H1 (cell line): Measurements from ENCODE around the gene KCNN4. TPM values are rescaled to one million over a fixed set of nuclear protein-coding genes. Genes with fewer than 3 reads are reported as not detected.

Experiments used
- ASH2L ChIP-seq: fragments of 200-600, 300-600 bp; sonication (generic); IDR thresholded peaks from one replicate; pipeline ENCODE4 v1.7.1; 2017; ENCODE audit warnings: low read length
- CREB1 ChIP-seq: IDR thresholded peaks from 2 replicates; pipeline ENCODE4 v1.6.1; 2012; ENCODE audit warnings: inconsistent platforms
- CTCF ChIP-seq, 3 experiments: IDR thresholded peaks; 1 replicate in 2 of 3; 2 replicates in 1 of 3; pipeline versions ENCODE4 v1.5.1 to v1.6.1; 2011; ENCODE audit warnings: low read length in 3 of 3, mild to moderate bottlenecking in 3 of 3, inconsistent platforms in 2 of 3, low read depth in 1 of 3, moderate library complexity in 1 of 3; ENCODE audit not compliant: insufficient read depth in 1 of 3; ENCODE audit errors: control extremely low read depth in 1 of 3
- EZH2 ChIP-seq: fragments of 200-600 bp; sonication (generic); IDR thresholded peaks from 2 replicates; pipeline ENCODE4 v1.7.1; 2012; ENCODE audit warnings: low read depth, mild to moderate bottlenecking, moderate library complexity, low read length, inconsistent platforms; ENCODE audit not compliant: severe bottlenecking
- HDAC2 ChIP-seq, 2 experiments: fragments of 300-600 bp in 1 of 2; sonication (generic) in 1 of 2; IDR thresholded peaks; 2 replicates each; pipeline ENCODE4 v1.6.1; 2011 to 2012; ENCODE audit warnings: low read depth in 2 of 2, low read length in 2 of 2, mild to moderate bottlenecking in 2 of 2, moderate library complexity in 2 of 2, borderline replicate concordance in 1 of 2, inconsistent platforms in 1 of 2
- KDM4A ChIP-seq: IDR thresholded peaks from one replicate; pipeline ENCODE4 v1.7.1; 2012; ENCODE audit warnings: low read depth, mild to moderate bottlenecking, moderate library complexity, low read length, inconsistent platforms; ENCODE audit not compliant: severe bottlenecking
- KDM5A ChIP-seq: fragments of 200-600 bp; IDR thresholded peaks from 2 replicates; pipeline ENCODE4 v1.7.1; 2012; ENCODE audit warnings: mild to moderate bottlenecking, low read length, inconsistent platforms, mixed read lengths
- MAX ChIP-seq: IDR thresholded peaks from 2 replicates; pipeline ENCODE4 v1.6.1; 2012; ENCODE audit warnings: inconsistent platforms
- POLR2A ChIP-seq, 2 experiments: IDR thresholded peaks; 1 replicate in 1 of 2; 2 replicates in 1 of 2; pipeline ENCODE4 v1.6.1; 2011; ENCODE audit warnings: low read depth in 2 of 2, low read length in 2 of 2, mild to moderate bottlenecking in 2 of 2; ENCODE audit errors: control extremely low read depth in 1 of 2
- RAD21 ChIP-seq, 2 experiments: IDR thresholded peaks in 1 of 2; conservative IDR thresholded peaks in 1 of 2; 2 replicates each; pipeline ENCODE4 v1.6.1; 2011; ENCODE audit warnings: low read depth in 2 of 2, low read length in 2 of 2, improper control_type of control experiment in 1 of 2, inconsistent platforms in 1 of 2, mild to moderate bottlenecking in 1 of 2, moderate library complexity in 1 of 2
- RBBP5 ChIP-seq: IDR thresholded peaks from 2 replicates; pipeline ENCODE4 v1.7.1; 2012; ENCODE audit warnings: low read depth, mild to moderate bottlenecking, inconsistent platforms, low read length, moderate library complexity, borderline replicate concordance
- RXRA ChIP-seq: IDR thresholded peaks from 2 replicates; pipeline ENCODE4 v1.6.1; 2011; ENCODE audit warnings: low read depth, mild to moderate bottlenecking, low read length, moderate library complexity; ENCODE audit not compliant: insufficient read depth
- SP4 ChIP-seq: IDR thresholded peaks from 2 replicates; pipeline ENCODE4 v1.6.1; 2012; ENCODE audit warnings: low read length, inconsistent platforms
- SUZ12 ChIP-seq: fragments of 200-600 bp; sonication (generic); IDR thresholded peaks from 2 replicates; pipeline ENCODE4 v1.6.1; 2012; ENCODE audit warnings: mild to moderate bottlenecking, inconsistent platforms, low read length, moderate library complexity, mixed read lengths
- polyA plus RNA-seq, 7 experiments: library from polyadenylated mRNA; depleted of rRNA in 3 of 7; stranded (reverse) in 5 of 7; unstranded in 2 of 7; fragments of >200 nt in 5 of 7; fragments of 200-250 nt in 2 of 7; gene quantifications; 1 replicate in 5 of 7; 2 replicates in 1 of 7; 4 replicates in 1 of 7; pipeline versions ENCODE4 v1.2.1 to v1.2.3, GENCODE V29; 2011 to 2013; ENCODE audit warnings: missing spikeins in 2 of 7, mixed read lengths in 2 of 7
- total RNA-seq: library from RNA; stranded (reverse); fragmentation: NEBNext Ultra II Directional; extraction: Animal tissue kit (Norgen Biotek cat#: 25700); gene quantifications from 2 replicates; pipeline ENCODE4 v1.2.1, GENCODE V29; 2021

Gene KCNN4
- total and polyA plus RNA-seq, 2 of the 8 experiments (the other 6 are each of a cell fraction or from before 2014, with no cell fraction given) = 0.78 to 1.5 TPM

GRCh38 chr19:43774103-43774939 lies 6.5 kb downstream of the KCNN4 start (continued):
- TF ChIP-seq ASH2L (peak; percentile 57), KDM5A (no peak), EZH2 (peak; percentile 30), KDM4A (peak; percentile 94), RAD21 (IDR thresholded peaks at IDR 0.05 in 1 of 2, conservative IDR thresholded peaks at IDR 0.05 in 1 of 2; ENCODE audit: low read depth in 2 of 2, low read length in 2 of 2) (peak; percentile 27 to 36; a peak in 2 of 4 replicates), HDAC2 (IDR thresholded peaks at IDR 0.05; ENCODE audit: borderline replicate concordance in 1 of 2, low read depth in 2 of 2, low read length in 2 of 2) (no peak), SP4 (no peak; the same call in 1 of the 2 replicates), CTCF (IDR thresholded peaks at IDR 0.05; ENCODE audit: control extremely low read depth in 1 of 3, insufficient read depth in 1 of 3, low read depth in 1 of 3, low read length in 3 of 3) (peak; percentile 42 to 80 (median 75)), SUZ12 (peak; percentile 53), POLR2A (IDR thresholded peaks at IDR 0.05; ENCODE audit: control extremely low read depth in 1 of 2, low read depth in 2 of 2, low read length in 2 of 2) (no peak), MAX (peak; percentile 87), RXRA (peak; percentile 98), CREB1 (peak; percentile 26; the same call in 1 of the 2 replicates), RBBP5 (peak; percentile 73; the same call in 1 of the 2 replicates)
